Measurements from ENCODE around the gene ICAM5.
"Not testable (repeated sequence)": the region's sequence is repeated elsewhere in the genome, so short reads cannot be mapped to it uniquely, and the experiment has no call there.

The ICAM5 gene

GRCh38 chr19:10270616-10271394 is 18.9 kb upstream of the ICAM5 start, which contains the start of gene ICAM1:
TSS of gene ICAM1 (plus strand) at chr19:10271120. CDS start at chr19:10271160, 40 bp downstream.
- peak; percentile 48 for DNase-seq (ENCODE audit: low spot score)

GRCh38 chr19:10271543-10272086 is 18.1 kb upstream of the ICAM5 start:
- DNase-seq (ENCODE audit: low spot score) = no peak

GRCh38 chr19:10274589-10274988 is 15.2 kb upstream of the ICAM5 start:
- DNase-seq (ENCODE audit: low spot score) = no peak

DNA sequence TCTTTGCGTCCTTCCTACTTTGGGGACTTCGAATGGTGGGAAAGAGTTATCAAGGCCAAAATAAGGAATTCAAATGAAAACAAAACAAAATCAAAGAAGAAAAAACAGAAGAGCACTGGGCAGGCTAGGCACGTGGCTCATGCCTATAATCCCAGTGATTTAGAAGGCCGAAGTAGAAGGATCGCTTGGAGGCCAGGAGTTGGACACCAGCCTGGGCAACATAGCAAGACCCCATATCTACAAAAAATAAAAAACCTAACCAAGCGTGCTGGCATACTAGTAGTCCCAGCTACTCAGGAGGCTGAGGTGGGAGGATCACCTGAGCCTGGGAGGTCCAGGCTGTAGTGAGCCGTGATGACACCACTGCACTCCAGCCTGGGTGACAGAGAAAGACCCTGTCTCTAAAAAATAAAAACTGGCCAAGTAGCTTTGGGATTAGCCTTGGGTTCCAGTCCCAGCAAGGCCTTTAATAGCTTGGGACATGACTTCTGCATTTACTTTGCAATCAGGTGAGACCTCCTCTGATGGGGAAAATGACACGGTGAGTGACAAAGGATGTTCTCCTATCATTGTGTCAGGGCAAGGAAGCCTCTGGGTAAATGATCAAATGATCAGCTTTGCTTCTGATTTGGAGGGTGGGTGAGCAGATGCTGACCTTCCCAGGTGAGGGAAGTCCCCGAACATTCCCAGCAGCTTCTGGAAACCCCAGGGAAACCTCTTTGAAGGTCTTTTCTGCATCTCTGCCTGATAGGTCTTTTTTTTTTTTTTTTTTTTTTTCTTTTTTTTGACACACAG is 11.8 kb upstream of the ICAM5 start:
- no peak for DNase-seq (ENCODE audit: low spot score)

DNA sequence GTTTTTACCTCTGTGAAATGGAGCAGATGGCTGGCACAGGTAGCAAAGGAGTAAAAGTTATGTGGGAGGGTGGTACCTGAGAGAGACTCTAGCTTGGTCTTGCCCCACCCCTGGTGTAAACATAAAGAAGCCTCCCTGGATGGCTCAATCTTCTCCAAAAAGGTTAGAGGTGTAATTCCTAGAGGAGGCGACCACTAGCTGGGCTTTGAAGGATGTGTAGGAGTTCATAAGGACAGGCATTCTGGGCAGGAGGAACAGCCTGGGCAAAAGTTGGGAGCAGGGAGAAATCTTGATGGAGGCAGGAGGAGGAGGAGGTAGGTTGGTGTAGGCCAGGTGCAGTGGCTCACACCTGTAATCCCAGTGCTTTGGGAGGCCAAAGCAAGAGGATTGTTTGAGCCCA is 10.8 kb upstream of the ICAM5 start:
- no peak for DNase-seq (ENCODE audit: low spot score)

DNA sequence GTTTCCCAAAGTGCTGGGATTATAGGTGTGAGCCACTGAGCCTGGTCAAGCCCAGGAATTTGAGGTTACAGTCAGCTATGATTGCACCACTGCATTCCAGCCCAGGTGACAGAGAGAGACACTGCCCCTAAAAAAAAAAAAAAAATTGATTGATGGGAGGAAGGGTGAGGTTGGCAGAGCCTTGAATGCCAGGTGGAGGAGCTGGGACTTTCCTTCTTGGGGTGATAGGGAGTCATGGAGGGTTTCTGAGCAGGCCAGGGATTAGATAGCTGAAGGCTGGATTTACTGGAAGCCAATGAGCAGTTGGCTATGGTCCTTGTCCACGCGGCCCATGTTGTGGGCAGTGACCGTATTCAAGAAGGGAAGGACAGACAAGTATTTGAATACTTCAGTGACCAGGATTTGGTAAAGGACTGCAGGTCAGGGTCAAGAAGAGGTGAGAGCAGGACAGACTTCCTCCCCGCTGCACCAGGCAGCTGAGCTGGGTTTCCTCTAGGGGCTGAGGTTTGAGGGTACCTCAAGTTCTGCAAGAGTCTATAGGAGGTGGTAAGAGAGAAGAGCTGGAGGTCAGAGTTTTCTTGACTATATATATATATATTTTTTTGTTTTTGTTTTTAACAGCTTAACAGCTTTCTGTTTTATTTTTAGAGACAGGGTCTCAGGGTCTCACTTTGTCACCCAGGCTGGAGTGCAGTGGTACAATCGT is 9.9 kb upstream of the ICAM5 start:
- DNase-seq (ENCODE audit: low spot score) = no peak

- DNase-seq (ENCODE audit: low spot score) = not testable (repeated sequence)
These were observed 7.7 kb upstream of the ICAM5 start for GRCh38 chr19:10282043-10282442.

GRCh38 chr19:10283301-10284064 is 6.3 kb upstream of the ICAM5 start:
- DNase-seq (ENCODE audit: low spot score) = no peak

DNA sequence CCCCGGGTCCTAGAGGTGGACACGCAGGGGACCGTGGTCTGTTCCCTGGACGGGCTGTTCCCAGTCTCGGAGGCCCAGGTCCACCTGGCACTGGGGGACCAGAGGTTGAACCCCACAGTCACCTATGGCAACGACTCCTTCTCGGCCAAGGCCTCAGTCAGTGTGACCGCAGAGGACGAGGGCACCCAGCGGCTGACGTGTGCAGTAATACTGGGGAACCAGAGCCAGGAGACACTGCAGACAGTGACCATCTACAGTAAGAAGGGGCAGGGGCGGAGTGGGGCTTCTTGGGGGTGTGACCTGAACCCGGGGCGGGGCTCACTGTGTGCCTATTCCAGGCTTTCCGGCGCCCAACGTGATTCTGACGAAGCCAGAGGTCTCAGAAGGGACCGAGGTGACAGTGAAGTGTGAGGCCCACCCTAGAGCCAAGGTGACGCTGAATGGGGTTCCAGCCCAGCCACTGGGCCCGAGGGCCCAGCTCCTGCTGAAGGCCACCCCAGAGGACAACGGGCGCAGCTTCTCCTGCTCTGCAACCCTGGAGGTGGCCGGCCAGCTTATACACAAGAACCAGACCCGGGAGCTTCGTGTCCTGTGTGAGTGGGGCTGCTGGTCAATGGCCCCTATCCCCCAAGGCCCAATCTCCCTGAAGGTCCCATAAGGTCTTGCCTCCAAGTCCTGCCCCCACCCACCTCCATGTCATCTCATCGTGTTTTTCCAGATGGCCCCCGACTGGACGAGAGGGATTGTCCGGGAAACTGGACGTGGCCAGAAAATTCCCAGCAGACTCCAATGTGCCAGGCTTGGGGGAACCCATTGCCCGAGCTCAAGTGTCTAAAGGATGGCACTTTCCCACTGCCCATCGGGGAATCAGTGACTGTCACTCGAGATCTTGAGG is 5.4 kb upstream of the ICAM5 start:
- DNase-seq (ENCODE audit: low spot score) = no peak

- no peak for DNase-seq (ENCODE audit: low spot score)
These were observed 4.8 kb upstream of the ICAM5 start for GRCh38 chr19:10284960-10285278.

DNA sequence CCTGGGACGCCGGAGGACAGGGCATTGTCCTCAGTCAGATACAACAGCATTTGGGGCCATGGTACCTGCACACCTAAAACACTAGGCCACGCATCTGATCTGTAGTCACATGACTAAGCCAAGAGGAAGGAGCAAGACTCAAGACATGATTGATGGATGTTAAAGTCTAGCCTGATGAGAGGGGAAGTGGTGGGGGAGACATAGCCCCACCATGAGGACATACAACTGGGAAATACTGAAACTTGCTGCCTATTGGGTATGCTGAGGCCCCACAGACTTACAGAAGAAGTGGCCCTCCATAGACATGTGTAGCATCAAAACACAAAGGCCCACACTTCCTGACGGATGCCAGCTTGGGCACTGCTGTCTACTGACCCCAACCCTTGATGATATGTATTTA is 4.4 kb upstream of the ICAM5 start:
- no peak for DNase-seq (ENCODE audit: low spot score)

DNA sequence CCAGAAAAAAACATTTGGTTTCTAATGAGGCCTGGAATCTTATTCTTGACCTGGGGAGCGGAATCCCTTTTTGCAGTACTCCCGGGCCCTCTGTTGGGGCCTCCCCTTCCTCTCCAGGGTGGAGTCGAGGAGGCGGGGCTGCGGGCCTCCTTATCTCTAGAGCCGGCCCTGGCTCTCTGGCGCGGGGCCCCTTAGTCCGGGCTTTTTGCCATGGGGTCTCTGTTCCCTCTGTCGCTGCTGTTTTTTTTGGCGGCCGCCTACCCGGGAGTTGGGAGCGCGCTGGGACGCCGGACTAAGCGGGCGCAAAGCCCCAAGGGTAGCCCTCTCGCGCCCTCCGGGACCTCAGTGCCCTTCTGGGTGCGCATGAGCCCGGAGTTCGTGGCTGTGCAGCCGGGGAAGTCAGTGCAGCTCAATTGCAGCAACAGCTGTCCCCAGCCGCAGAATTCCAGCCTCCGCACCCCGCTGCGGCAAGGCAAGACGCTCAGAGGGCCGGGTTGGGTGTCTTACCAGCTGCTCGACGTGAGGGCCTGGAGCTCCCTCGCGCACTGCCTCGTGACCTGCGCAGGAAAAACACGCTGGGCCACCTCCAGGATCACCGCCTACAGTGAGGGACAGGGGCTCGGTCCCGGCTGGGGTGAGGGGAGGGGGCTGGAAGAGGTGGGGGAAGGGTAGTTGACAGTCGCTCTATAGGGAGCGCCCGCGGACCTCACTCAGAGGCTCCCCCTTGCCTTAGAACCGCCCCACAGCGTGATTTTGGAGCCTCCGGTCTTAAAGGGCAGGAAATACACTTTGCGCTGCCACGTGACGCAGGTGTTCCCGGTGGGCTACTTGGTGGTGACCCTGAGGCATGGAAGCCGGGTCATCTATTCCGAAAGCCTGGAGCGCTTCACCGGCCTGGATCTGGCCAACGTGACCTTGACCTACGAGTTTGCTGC is 2.7 kb upstream of the ICAM5 start, which contains the start of gene ICAM4:
TSS of gene ICAM4 (plus strand) at position 153 of the 935 bp plus-strand sequence. CDS start at position 211, 58 bp downstream.
- no peak for DNase-seq (ENCODE audit: low spot score)

GRCh38 chr19:10288662-10289166 is 1.0 kb upstream of the ICAM5 start:
- DNase-seq (ENCODE audit: low spot score) = peak; percentile 51

DNA sequence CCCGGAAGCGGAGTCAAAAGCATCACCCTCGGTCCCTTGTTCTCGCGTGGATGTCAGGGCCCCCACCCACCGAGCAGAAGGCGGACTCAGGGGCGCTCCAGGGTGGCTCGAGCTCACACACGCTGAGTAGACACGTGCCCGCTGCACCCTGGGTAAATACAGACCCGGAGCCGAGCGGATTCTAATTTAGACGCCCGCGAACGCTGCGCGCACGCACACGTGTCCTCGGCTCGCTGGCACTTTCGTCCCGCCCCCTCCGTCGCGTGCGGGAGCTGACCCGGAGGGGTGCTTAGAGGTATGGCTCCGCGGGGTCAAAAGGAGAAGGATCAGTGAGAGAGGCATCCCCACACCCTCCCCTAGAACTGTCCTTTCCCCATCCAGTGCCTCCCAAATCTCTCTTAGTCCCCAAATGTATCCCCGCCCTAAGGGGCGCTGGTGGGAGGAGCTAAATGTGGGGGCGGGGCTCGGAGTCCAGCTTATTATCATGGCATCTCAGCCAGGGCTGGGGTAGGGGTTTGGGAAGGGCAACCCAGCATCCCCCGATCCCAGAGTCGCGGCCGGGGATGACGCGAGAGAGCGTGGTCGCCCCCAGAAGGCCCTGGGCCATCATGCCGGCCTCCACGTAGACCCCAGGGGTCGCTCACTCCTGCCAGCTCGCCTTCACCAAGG is 451 bp upstream of the ICAM5 start:
- DNase-seq (ENCODE audit: low spot score) = peak; percentile 38

GRCh38 chr19:10290357-10290875 is 664 bp downstream of the ICAM5 start:
- no peak for DNase-seq (ENCODE audit: low spot score)

DNA sequence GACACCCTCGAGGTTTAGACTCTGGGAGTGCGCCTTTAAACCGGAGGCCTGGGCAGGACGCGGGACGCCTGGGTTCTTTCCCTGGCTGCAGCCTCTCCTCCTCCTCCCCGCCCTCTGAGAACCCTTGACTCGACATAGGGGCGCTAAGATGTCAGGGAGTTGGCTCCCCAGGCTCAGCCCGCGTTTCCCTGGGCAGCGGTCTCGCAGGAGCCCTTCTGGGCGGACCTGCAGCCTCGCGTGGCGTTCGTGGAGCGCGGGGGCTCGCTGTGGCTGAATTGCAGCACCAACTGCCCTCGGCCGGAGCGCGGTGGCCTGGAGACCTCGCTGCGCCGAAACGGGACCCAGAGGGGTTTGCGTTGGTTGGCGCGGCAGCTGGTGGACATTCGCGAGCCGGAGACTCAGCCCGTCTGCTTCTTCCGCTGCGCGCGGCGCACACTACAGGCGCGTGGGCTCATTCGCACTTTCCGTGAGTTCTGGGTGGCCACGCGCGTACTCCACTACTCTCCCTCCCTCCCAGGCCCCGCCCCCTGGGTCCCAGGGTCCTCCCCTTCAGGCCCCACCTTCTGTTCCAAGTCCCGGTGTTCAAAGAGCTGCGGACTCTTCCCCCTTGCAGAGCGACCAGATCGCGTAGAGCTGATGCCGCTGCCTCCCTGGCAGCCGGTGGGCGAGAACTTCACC is 1.3 kb downstream of the ICAM5 start:
- peak; percentile 61 for DNase-seq (ENCODE audit: low spot score)

- DNase-seq (ENCODE audit: low spot score) = no peak
These were observed 1.9 kb downstream of the ICAM5 start for GRCh38 chr19:10291554-10292205.
